Gastrocnemius medialis (tissue), 4 donors: ENCODE results near the gene KLHL18. TPM values are rescaled to one million over a fixed set of nuclear protein-coding genes. Genes with fewer than 3 reads are reported as not detected.

Experiments used
- ATAC-seq, 2 donors: fragments of 150-250 bp; one replicate each; pipeline ENCODE4 v1.9.1; 2016
- DNase-seq, 2 donors: peaks; one replicate each; pipeline ENCODE4 v3.0.0-alpha.2; 2019
- H3K27ac ChIP-seq, 4 donors: fragments of 200-600 bp; sonication (generic); 1 replicate in 1 of 4; 2 replicates in 3 of 4; pipeline ENCODE4 v1.5.1; 2016 to 2018; ENCODE audit warnings: mild to moderate bottlenecking in 2 of 4, moderate library complexity in 1 of 4
- H3K27me3 ChIP-seq, 3 donors: fragments of 200-600 bp; sonication (generic) in 2 of 3; 1 replicate in 1 of 3; 2 replicates in 2 of 3; pipeline versions ENCODE4 v1.5.1 to v1.6.0; 2016 to 2019; ENCODE audit warnings: mild to moderate bottlenecking in 1 of 3, moderate library complexity in 1 of 3
- H3K36me3 ChIP-seq, 2 donors: fragments of 200-600 bp; sonication (generic) in 1 of 2; one replicate each; pipeline ENCODE4 v1.5.1; 2017 to 2018
- H3K4me1 ChIP-seq, 2 donors: fragments of 200-600 bp; sonication (generic) in 1 of 2; one replicate each; pipeline ENCODE4 v1.5.1; 2016 to 2017; ENCODE audit warnings: mild to moderate bottlenecking in 2 of 2
- H3K4me3 ChIP-seq, 4 donors: fragments of 200-600 bp; sonication (generic) in 3 of 4; 1 replicate in 1 of 4; 2 replicates in 3 of 4; pipeline ENCODE4 v1.5.1; 2016 to 2019; ENCODE audit warnings: mild to moderate bottlenecking in 2 of 4
- H3K9me3 ChIP-seq, 3 donors: fragments of 200-600 bp; sonication (generic) in 2 of 3; 1 replicate in 1 of 3; 2 replicates in 2 of 3; pipeline ENCODE4 v1.5.1; 2016 to 2019
- POLR2A ChIP-seq, 2 donors: fragments of 450-650 bp; IDR thresholded peaks; one replicate each; pipeline ENCODE4 v1.6.1; 2017; ENCODE audit warnings: antibody characterized with exemption in 2 of 2, mild to moderate bottlenecking in 2 of 2, moderate library complexity in 2 of 2
- in situ Hi-C, 4 donors: fragments of 200-750 bp; cut with MboI; loops; one replicate each; pipeline versions ENCODE4 v1.15.0 to v1.8.0; 2017; ENCODE audit warnings: low sequenced_read_pairs in 4 of 4
- intact Hi-C: fragments of 100-400 bp; cut with DNase I; formaldehyde crosslinking; loops from one replicate; pipeline ENCODE4 v1.15.1; 2023; ENCODE audit warnings: low total_unique reads
- total RNA-seq, 4 donors: library from RNA; depleted of rRNA; stranded (reverse); fragments of >200 nt; gene quantifications; one replicate each; pipeline versions ENCODE4 v1.1.0 to v1.2.3, GENCODE V29; 2016
- TF ChIP-seq, protein P1 (sequence below), 5 experiments: fragments of 450-650 bp in 3 of 5; fragments of 200-600 bp in 2 of 5; sonication (generic) in 2 of 5; IDR thresholded peaks in 4 of 5; conservative IDR thresholded peaks in 1 of 5; 1 replicate in 4 of 5; 2 replicates in 1 of 5; pipeline ENCODE4 v1.5.1; 2016 to 2019; ENCODE audit warnings: antibody characterized with exemption in 5 of 5, mild to moderate bottlenecking in 3 of 5, moderate library complexity in 3 of 5

KLHL18 gene
- total RNA-seq, 4 donors from 2014 or later: 19.0 to 26.3 (median 22.4) TPM

DNA sequence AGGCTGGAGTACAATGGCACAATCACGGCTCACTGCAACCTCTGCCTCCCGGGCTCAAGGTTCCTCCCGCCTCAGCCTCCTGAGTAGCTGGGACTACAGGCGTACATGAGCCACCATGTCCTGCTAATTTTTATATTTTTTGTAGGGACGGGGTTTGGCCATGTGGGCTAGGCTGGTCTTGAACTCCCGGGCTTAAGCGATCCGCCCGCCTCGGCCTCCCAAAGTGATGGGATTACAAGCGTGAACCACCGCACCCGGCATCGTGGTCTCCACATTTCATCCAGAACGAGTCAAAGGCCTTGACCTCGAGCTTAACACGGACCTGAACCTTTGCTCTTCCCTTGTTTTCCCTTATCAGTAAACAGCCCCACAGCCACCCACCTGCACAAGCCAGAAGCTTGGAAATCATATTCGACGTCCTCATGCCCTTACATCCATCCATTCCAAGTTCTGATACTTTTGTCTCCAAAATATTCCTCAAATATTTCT, 96.7 kb downstream of the KLHL18 start:
- in situ Hi-C loops: no loop called here
- Histone ChIP-seq H3K27me3 (no peaks in the 10 kb centered on the region), H3K9me3 (no peaks in the 10 kb centered on the region), H3K4me3 (peak overlapping the region; percentile 84 to 100 (median 94)), H3K27ac (peak overlapping the region; percentile 96 to 100 (median 97)), H3K4me1 (peaks cover 33 to 34% of the 10 kb centered on the region in 2 donors), H3K36me3 (no peaks in the 10 kb centered on the region)
- TF ChIP-seq, protein P1, sequence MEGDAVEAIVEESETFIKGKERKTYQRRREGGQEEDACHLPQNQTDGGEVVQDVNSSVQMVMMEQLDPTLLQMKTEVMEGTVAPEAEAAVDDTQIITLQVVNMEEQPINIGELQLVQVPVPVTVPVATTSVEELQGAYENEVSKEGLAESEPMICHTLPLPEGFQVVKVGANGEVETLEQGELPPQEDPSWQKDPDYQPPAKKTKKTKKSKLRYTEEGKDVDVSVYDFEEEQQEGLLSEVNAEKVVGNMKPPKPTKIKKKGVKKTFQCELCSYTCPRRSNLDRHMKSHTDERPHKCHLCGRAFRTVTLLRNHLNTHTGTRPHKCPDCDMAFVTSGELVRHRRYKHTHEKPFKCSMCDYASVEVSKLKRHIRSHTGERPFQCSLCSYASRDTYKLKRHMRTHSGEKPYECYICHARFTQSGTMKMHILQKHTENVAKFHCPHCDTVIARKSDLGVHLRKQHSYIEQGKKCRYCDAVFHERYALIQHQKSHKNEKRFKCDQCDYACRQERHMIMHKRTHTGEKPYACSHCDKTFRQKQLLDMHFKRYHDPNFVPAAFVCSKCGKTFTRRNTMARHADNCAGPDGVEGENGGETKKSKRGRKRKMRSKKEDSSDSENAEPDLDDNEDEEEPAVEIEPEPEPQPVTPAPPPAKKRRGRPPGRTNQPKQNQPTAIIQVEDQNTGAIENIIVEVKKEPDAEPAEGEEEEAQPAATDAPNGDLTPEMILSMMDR (IDR thresholded peaks at IDR 0.05 in 4 of 5, conservative IDR thresholded peaks at IDR 0.05 in 1 of 5): no peak
- no peak for TF ChIP-seq POLR2A (IDR thresholded peaks at IDR 0.05)
- intact Hi-C loops: no loop called here
- ATAC-seq: no peak
- no peak for DNase-seq

- ATAC-seq: peak in 1 of 2 donors; percentile 22
- peak overlapping the region; percentile 84 to 100 (median 94) for H3K4me3 ChIP-seq
- TF ChIP-seq POLR2A (IDR thresholded peaks at IDR 0.05): no peak
- TF ChIP-seq, protein P1 (IDR thresholded peaks at IDR 0.05 in 4 of 5, conservative IDR thresholded peaks at IDR 0.05 in 1 of 5): no peak
- in situ Hi-C loops: no loop called here
- H3K27me3 ChIP-seq: no peaks in the 10 kb centered on the region
- H3K4me1 ChIP-seq: peaks cover 34 to 40% of the 10 kb centered on the region in 2 donors
- no peaks in the 10 kb centered on the region for H3K36me3 ChIP-seq
- intact Hi-C loops: loop anchor here (1.0 to 2.0 kb wide), 3 partner anchors 63 to 97 kb away; partner anchors contain the start of genes KIF9, KLHL18 and SCAP
- H3K9me3 ChIP-seq: no peaks in the 10 kb centered on the region
- DNase-seq: no peak
- H3K27ac ChIP-seq: peak overlapping the region; percentile 96 to 100 (median 97)
Measured at GRCh38 chr3:47380026-47380600, 97.4 kb downstream of the KLHL18 start.

GRCh38 chr3:47380601-47381316, 98.0 kb downstream of the KLHL18 start, which contains the start of gene PTPN23:
Gene PTPN23, plus strand, starts transcription at chr3:47381021. Its CDS starts 76 bp downstream, at chr3:47381097.
- no peaks in the 10 kb centered on the region for H3K27me3 ChIP-seq
- in situ Hi-C loops (no loop called here), intact Hi-C loops (loop anchor here (1.0 to 2.0 kb wide), 3 partner anchors 62 to 98 kb away; partner anchors contain the start of genes KIF9, KLHL18 and SCAP)
- H3K36me3 ChIP-seq: no peaks in the 10 kb centered on the region
- TF ChIP-seq POLR2A (IDR thresholded peaks at IDR 0.05): peak; percentile 97 to 99
- TF ChIP-seq, protein P1 (IDR thresholded peaks at IDR 0.05 in 4 of 5, conservative IDR thresholded peaks at IDR 0.05 in 1 of 5): peak in 1 of 5 experiments; percentile 12
- H3K9me3 ChIP-seq: no peaks in the 10 kb centered on the region
- ATAC-seq (peak; percentile 94 to 96), DNase-seq (peak; percentile 99)
- H3K4me3 ChIP-seq: peak within 1 kb of the TSS; percentile 85 to 100 (median 94)
- H3K4me1 ChIP-seq: peaks cover 39 to 46% of the 10 kb centered on the region in 2 donors
- peak within 1 kb of the TSS; percentile 96 to 100 (median 97) for H3K27ac ChIP-seq

GRCh38 chr3:47381317-47382157, 98.8 kb downstream of the KLHL18 start:
- intact Hi-C loops (loop anchor here (2.0 kb wide), 2 partner anchors 61 to 99 kb away; partner anchors contain the start of genes KIF9 and KLHL18), in situ Hi-C loops (no loop called here)
- H3K4me3 ChIP-seq: peak overlapping the region; percentile 85 to 100 (median 94)
- DNase-seq (peak; percentile 60 to 74), ATAC-seq (peak; percentile 54 to 55)
- H3K4me1 ChIP-seq: peaks cover 44 to 53% of the 10 kb centered on the region in 2 donors
- no peaks in the 10 kb centered on the region for H3K27me3 ChIP-seq
- no peaks in the 10 kb centered on the region for H3K36me3 ChIP-seq
- H3K9me3 ChIP-seq: no peaks in the 10 kb centered on the region
- no peak for TF ChIP-seq POLR2A (IDR thresholded peaks at IDR 0.05)
- TF ChIP-seq, protein P1 (IDR thresholded peaks at IDR 0.05 in 4 of 5, conservative IDR thresholded peaks at IDR 0.05 in 1 of 5): peak in 1 of 5 experiments; percentile 0
- peak overlapping the region; percentile 96 to 100 (median 97) for H3K27ac ChIP-seq
